Measurements from ENCODE around the gene TXLNB.
"Not testable (repeated sequence)": the region's sequence is repeated elsewhere in the genome, so short reads cannot be mapped to it uniquely, and the experiment has no call there.

The TXLNB gene

GRCh38 chr6:139313229-139313628, 21.4 kb upstream of the TXLNB start:
- DNase-seq (ENCODE audit: insufficient read length, low spot score) (no peak), FAIRE-seq (no peak)
- TF ChIP-seq POLR2AphosphoS5 (IDR thresholded peaks at IDR 0.05; ENCODE audit: low read depth, low read length): no peak

- no peak for FAIRE-seq
- TF ChIP-seq PAX5 (IDR thresholded peaks at IDR 0.05; ENCODE audit: insufficient read depth, low read length, severe bottlenecking): no peak
- no peak for TF ChIP-seq SPI1 (IDR thresholded peaks at IDR 0.05; ENCODE audit: low read depth, low read length)
- no peak for TF ChIP-seq TAF1 (IDR thresholded peaks at IDR 0.05; ENCODE audit: low read depth, low read length)
- TF ChIP-seq POU2F2 (IDR thresholded peaks at IDR 0.05; ENCODE audit: low read depth, low read length): no peak
- no peak for TF ChIP-seq POLR2AphosphoS5 (IDR thresholded peaks at IDR 0.05; ENCODE audit: low read depth, low read length)
- TF ChIP-seq POLR2A (IDR thresholded peaks at IDR 0.05; ENCODE audit: low read depth, low read length): no peak
- DNase-seq (ENCODE audit: insufficient read length, low spot score): no peak
Measured at GRCh38 chr6:139311831-139312230, 20.0 kb upstream of the TXLNB start.

GRCh38 chr6:139308936-139309603, 17.3 kb upstream of the TXLNB start:
- no peak for TF ChIP-seq PAX5 (IDR thresholded peaks at IDR 0.05; ENCODE audit: insufficient read depth, low read length, severe bottlenecking)
- no peak for TF ChIP-seq TAF1 (IDR thresholded peaks at IDR 0.05; ENCODE audit: low read depth, low read length)
- TF ChIP-seq POLR2A (IDR thresholded peaks at IDR 0.05; ENCODE audit: low read depth, low read length): no peak
- no peak for TF ChIP-seq POU2F2 (IDR thresholded peaks at IDR 0.05; ENCODE audit: low read depth, low read length)
- TF ChIP-seq SPI1 (IDR thresholded peaks at IDR 0.05; ENCODE audit: low read depth, low read length): no peak
- TF ChIP-seq POLR2AphosphoS5 (IDR thresholded peaks at IDR 0.05; ENCODE audit: low read depth, low read length): no peak
- no peak for DNase-seq (ENCODE audit: insufficient read length, low spot score)
- FAIRE-seq: peak; percentile 26

- FAIRE-seq: no peak
- DNase-seq (ENCODE audit: insufficient read length, low spot score): no peak
- TF ChIP-seq SPI1 (IDR thresholded peaks at IDR 0.05; ENCODE audit: low read depth, low read length) (peak; percentile 55; the same call in 1 of the 2 replicates), POLR2AphosphoS5 (IDR thresholded peaks at IDR 0.05; ENCODE audit: low read depth, low read length) (no peak), PAX5 (IDR thresholded peaks at IDR 0.05; ENCODE audit: insufficient read depth, low read length, severe bottlenecking) (no peak), POLR2A (IDR thresholded peaks at IDR 0.05; ENCODE audit: low read depth, low read length) (no peak), TAF1 (IDR thresholded peaks at IDR 0.05; ENCODE audit: low read depth, low read length) (no peak), POU2F2 (IDR thresholded peaks at IDR 0.05; ENCODE audit: low read depth, low read length) (no peak)
Measured at GRCh38 chr6:139308286-139308916, 16.6 kb upstream of the TXLNB start.

- no peak for DNase-seq (ENCODE audit: insufficient read length, low spot score)
- no peak for TF ChIP-seq POLR2AphosphoS5 (IDR thresholded peaks at IDR 0.05; ENCODE audit: low read depth, low read length)
- no peak for TF ChIP-seq POLR2A (IDR thresholded peaks at IDR 0.05; ENCODE audit: low read depth, low read length)
- TF ChIP-seq TAF1 (IDR thresholded peaks at IDR 0.05; ENCODE audit: low read depth, low read length): no peak
- TF ChIP-seq SPI1 (IDR thresholded peaks at IDR 0.05; ENCODE audit: low read depth, low read length): no peak
- no peak for TF ChIP-seq PAX5 (IDR thresholded peaks at IDR 0.05; ENCODE audit: insufficient read depth, low read length, severe bottlenecking)
- TF ChIP-seq POU2F2 (IDR thresholded peaks at IDR 0.05; ENCODE audit: low read depth, low read length): no peak
- no peak for FAIRE-seq
Measured at GRCh38 chr6:139306291-139306981, 14.6 kb upstream of the TXLNB start.

- FAIRE-seq: no peak
- no peak for TF ChIP-seq POLR2AphosphoS5 (IDR thresholded peaks at IDR 0.05; ENCODE audit: low read depth, low read length)
- TF ChIP-seq SPI1 (IDR thresholded peaks at IDR 0.05; ENCODE audit: low read depth, low read length): no peak
- DNase-seq (ENCODE audit: insufficient read length, low spot score): no peak
Measured at GRCh38 chr6:139303185-139303584, 11.4 kb upstream of the TXLNB start.

- TF ChIP-seq PAX5 (IDR thresholded peaks at IDR 0.05; ENCODE audit: insufficient read depth, low read length, severe bottlenecking) (no peak), TAF1 (IDR thresholded peaks at IDR 0.05; ENCODE audit: low read depth, low read length) (no peak), POLR2AphosphoS5 (IDR thresholded peaks at IDR 0.05; ENCODE audit: low read depth, low read length) (no peak), SPI1 (IDR thresholded peaks at IDR 0.05; ENCODE audit: low read depth, low read length) (no peak), POU2F2 (IDR thresholded peaks at IDR 0.05; ENCODE audit: low read depth, low read length) (no peak), POLR2A (IDR thresholded peaks at IDR 0.05; ENCODE audit: low read depth, low read length) (no peak)
- FAIRE-seq (no peak), DNase-seq (ENCODE audit: insufficient read length, low spot score) (no peak)
Measured at GRCh38 chr6:139297921-139298320, 6.1 kb upstream of the TXLNB start.

GRCh38 chr6:139296927-139297326, 5.1 kb upstream of the TXLNB start:
- no peak for FAIRE-seq
- no peak for DNase-seq (ENCODE audit: insufficient read length, low spot score)
- TF ChIP-seq TAF1 (IDR thresholded peaks at IDR 0.05; ENCODE audit: low read depth, low read length) (no peak), SPI1 (IDR thresholded peaks at IDR 0.05; ENCODE audit: low read depth, low read length) (no peak), PAX5 (IDR thresholded peaks at IDR 0.05; ENCODE audit: insufficient read depth, low read length, severe bottlenecking) (no peak), POLR2AphosphoS5 (IDR thresholded peaks at IDR 0.05; ENCODE audit: low read depth, low read length) (no peak), POU2F2 (IDR thresholded peaks at IDR 0.05; ENCODE audit: low read depth, low read length) (no peak), POLR2A (IDR thresholded peaks at IDR 0.05; ENCODE audit: low read depth, low read length) (no peak)

GRCh38 chr6:139295901-139296300, 4.1 kb upstream of the TXLNB start:
- DNase-seq (ENCODE audit: insufficient read length, low spot score): no peak

GRCh38 chr6:139294090-139294489, 2.3 kb upstream of the TXLNB start:
- FAIRE-seq: no peak
- no peak for DNase-seq (ENCODE audit: insufficient read length, low spot score)
- TF ChIP-seq POU2F2 (IDR thresholded peaks at IDR 0.05; ENCODE audit: low read depth, low read length) (no peak), SPI1 (IDR thresholded peaks at IDR 0.05; ENCODE audit: low read depth, low read length) (no peak), PAX5 (IDR thresholded peaks at IDR 0.05; ENCODE audit: insufficient read depth, low read length, severe bottlenecking) (no peak), POLR2AphosphoS5 (IDR thresholded peaks at IDR 0.05; ENCODE audit: low read depth, low read length) (no peak), TAF1 (IDR thresholded peaks at IDR 0.05; ENCODE audit: low read depth, low read length) (no peak), POLR2A (IDR thresholded peaks at IDR 0.05; ENCODE audit: low read depth, low read length) (no peak)

More at GRCh38 chr6:139295901-139296300, 4.1 kb upstream of the TXLNB start:
- TF ChIP-seq POLR2A (IDR thresholded peaks at IDR 0.05; ENCODE audit: low read depth, low read length) (no peak), SPI1 (IDR thresholded peaks at IDR 0.05; ENCODE audit: low read depth, low read length) (peak; percentile 57)
- no peak for FAIRE-seq

- DNase-seq (ENCODE audit: insufficient read length, low spot score); FAIRE-seq: not testable (repeated sequence)
Measured at GRCh38 chr6:139293230-139293629, 1.4 kb upstream of the TXLNB start.

All from GM12891 (cell line).